ENCODE data around the gene LATS2. TPM values are rescaled to one million over a fixed set of nuclear protein-coding genes. Genes with fewer than 3 reads are reported as not detected.

LATS2 gene
- total RNA-seq, 4 donors from 2014 or later: 8.5 to 32.5 (median 12.6) TPM

- intact Hi-C loops (cut with DNase I; ENCODE audit: low total_unique reads): no loop called here
- H3K27ac ChIP-seq: no peak overlapping the region
- no peaks in the 10 kb centered on the region for H3K9me3 ChIP-seq
- TF ChIP-seq POLR2A (IDR thresholded peaks at IDR 0.05) (no peak), CTCF (IDR thresholded peaks at IDR 0.05) (no peak)
- H3K27me3 ChIP-seq: no peaks in the 10 kb centered on the region
- DNase-seq: no peak
- H3K36me3 ChIP-seq: no peaks in the 10 kb centered on the region
- no peak overlapping the region for H3K4me3 ChIP-seq
- H3K4me1 ChIP-seq: no peaks in the 10 kb centered on the region
Measured at GRCh38 chr13:20980430-20980829, 81.0 kb downstream of the LATS2 start.

- H3K36me3 ChIP-seq: no peaks in the 10 kb centered on the region
- no peak for DNase-seq
- intact Hi-C loops (cut with DNase I; ENCODE audit: low total_unique reads): no loop called here
- no peak overlapping the region for H3K27ac ChIP-seq
- no peaks in the 10 kb centered on the region for H3K27me3 ChIP-seq
- TF ChIP-seq CTCF (IDR thresholded peaks at IDR 0.05) (no peak), POLR2A (IDR thresholded peaks at IDR 0.05) (no peak)
- no peak overlapping the region for H3K4me3 ChIP-seq
- no peaks in the 10 kb centered on the region for H3K4me1 ChIP-seq
- H3K9me3 ChIP-seq: no peaks in the 10 kb centered on the region
Measured at GRCh38 chr13:20977394-20977793, 84.0 kb downstream of the LATS2 start.

- intact Hi-C loops (cut with DNase I; ENCODE audit: low total_unique reads): no loop called here
- no peak for TF ChIP-seq CTCF (IDR thresholded peaks at IDR 0.05)
- TF ChIP-seq POLR2A (IDR thresholded peaks at IDR 0.05): no peak
- Histone ChIP-seq H3K27me3 (no peaks in the 10 kb centered on the region), H3K4me1 (no peaks in the 10 kb centered on the region), H3K27ac (no peak overlapping the region), H3K4me3 (no peak overlapping the region), H3K36me3 (no peaks in the 10 kb centered on the region), H3K9me3 (no peaks in the 10 kb centered on the region)
- DNase-seq: no peak
Measured at GRCh38 chr13:20974981-20975585, 86.3 kb downstream of the LATS2 start.

- Histone ChIP-seq H3K4me3 (no peak overlapping the region), H3K36me3 (no peaks in the 10 kb centered on the region), H3K27me3 (no peaks in the 10 kb centered on the region), H3K27ac (no peak overlapping the region), H3K4me1 (no peaks in the 10 kb centered on the region), H3K9me3 (no peaks in the 10 kb centered on the region)
- DNase-seq: no peak
- TF ChIP-seq POLR2A (IDR thresholded peaks at IDR 0.05) (no peak), CTCF (IDR thresholded peaks at IDR 0.05) (no peak)
- intact Hi-C loops (cut with DNase I; ENCODE audit: low total_unique reads): no loop called here
Measured at GRCh38 chr13:20973886-20974425, 87.4 kb downstream of the LATS2 start.

GRCh38 chr13:20972731-20973130, 88.7 kb downstream of the LATS2 start:
- Histone ChIP-seq H3K4me3 (no peak overlapping the region), H3K4me1 (no peaks in the 10 kb centered on the region), H3K27ac (no peak overlapping the region), H3K27me3 (no peaks in the 10 kb centered on the region), H3K36me3 (no peaks in the 10 kb centered on the region), H3K9me3 (no peaks in the 10 kb centered on the region)
- DNase-seq: no peak
- no peak for TF ChIP-seq CTCF (IDR thresholded peaks at IDR 0.05)
- no peak for TF ChIP-seq POLR2A (IDR thresholded peaks at IDR 0.05)
- intact Hi-C loops (cut with DNase I; ENCODE audit: low total_unique reads): no loop called here

All from uterus (tissue), 4 donors.